ENCODE results near the gene RFC5.
A peak's percentile ranks its signal among the peaks of the same experiment; 100 is the strongest.
"Not testable (repeated sequence)": the region's sequence is repeated elsewhere in the genome, so short reads cannot be mapped to it uniquely, and the experiment has no call there.

The RFC5 gene

GRCh38 chr12:118016424-118017264, at the start of gene RFC5:
TSS of gene RFC5 (plus strand) at chr12:118016703. CDS start at chr12:118016828, 125 bp downstream.
- peak; percentile 100 for DNase-seq

- no peak for DNase-seq
Measured at GRCh38 chr12:117967043-117967442, 49.5 kb upstream of the RFC5 start.

- DNase-seq: no peak
Measured at GRCh38 chr12:117967512-117967911, 49.0 kb upstream of the RFC5 start.

GRCh38 chr12:117968151-117968789, 48.2 kb upstream of the RFC5 start:
- no peak for DNase-seq

GRCh38 chr12:117968826-117969659, 47.5 kb upstream of the RFC5 start, which contains the start of gene KSR2:
TSS of gene KSR2 (minus strand) at chr12:117968990. CDS start at chr12:117968255, 735 bp downstream.
- DNase-seq: peak; percentile 4

GRCh38 chr12:117970334-117970733, 46.2 kb upstream of the RFC5 start:
- no peak for DNase-seq

GRCh38 chr12:117972301-117972700, 44.2 kb upstream of the RFC5 start:
- no peak for DNase-seq

- no peak for DNase-seq
Measured at GRCh38 chr12:117975006-117975405, 41.5 kb upstream of the RFC5 start.

- no peak for DNase-seq
Measured at GRCh38 chr12:117977373-117977772, 39.1 kb upstream of the RFC5 start.

GRCh38 chr12:117980616-117981015, 35.9 kb upstream of the RFC5 start:
- DNase-seq: no peak

- DNase-seq: no peak
Measured at GRCh38 chr12:117981267-117981666, 35.2 kb upstream of the RFC5 start.

- no peak for DNase-seq
Measured at GRCh38 chr12:117985182-117985581, 31.3 kb upstream of the RFC5 start.

- DNase-seq: no peak
Measured at GRCh38 chr12:117986705-117987469, 29.6 kb upstream of the RFC5 start.

GRCh38 chr12:117994551-117995438, 21.7 kb upstream of the RFC5 start:
- no peak for DNase-seq

- DNase-seq: no peak
Measured at GRCh38 chr12:117998719-117999118, 17.8 kb upstream of the RFC5 start.

GRCh38 chr12:117999806-118000205, 16.7 kb upstream of the RFC5 start:
- DNase-seq: not testable (repeated sequence)

GRCh38 chr12:118010903-118011302, 5.6 kb upstream of the RFC5 start:
- DNase-seq: no peak

GRCh38 chr12:118011377-118011776, 5.1 kb upstream of the RFC5 start:
- no peak for DNase-seq

- no peak for DNase-seq
Measured at GRCh38 chr12:118011961-118012360, 4.5 kb upstream of the RFC5 start.

GRCh38 chr12:118013283-118013682, 3.2 kb upstream of the RFC5 start:
- no peak for DNase-seq

- DNase-seq: no peak
Measured at GRCh38 chr12:118015306-118015705, 1.2 kb upstream of the RFC5 start.

Measured in hematopoietic multipotent progenitor cell treated with erythropoietin and hydrocortisone succinate and interleukin-3 and kit ligand, for 6 days (in vitro differentiated cells).